Measurements from ENCODE around the gene SEC14L1.

SEC14L1 gene

DNA sequence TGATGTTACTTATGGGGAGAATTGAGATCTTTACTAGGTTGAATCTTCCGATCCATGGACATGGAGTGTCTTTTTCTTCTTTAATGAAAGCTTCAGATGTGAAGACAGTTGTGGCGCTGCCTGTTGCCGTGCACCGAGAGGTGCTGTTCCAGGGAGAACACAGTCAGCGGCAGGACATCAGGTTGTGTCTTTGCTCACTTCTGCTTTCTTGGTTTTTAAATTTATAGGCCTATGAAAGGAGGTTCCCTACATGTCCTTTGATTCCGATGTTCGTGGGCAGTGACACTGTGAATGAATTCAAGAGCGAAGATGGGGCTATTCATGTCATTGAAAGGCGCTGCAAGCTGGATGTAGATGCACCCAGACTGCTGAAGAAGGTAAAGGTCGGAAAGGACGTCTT lies 49.8 kb downstream of the SEC14L1 start:
- TF ChIP-seq, protein P1, sequence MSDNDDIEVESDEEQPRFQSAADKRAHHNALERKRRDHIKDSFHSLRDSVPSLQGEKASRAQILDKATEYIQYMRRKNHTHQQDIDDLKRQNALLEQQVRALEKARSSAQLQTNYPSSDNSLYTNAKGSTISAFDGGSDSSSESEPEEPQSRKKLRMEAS (IDR thresholded peaks at IDR 0.05; ENCODE audit: low read depth, low read length): no peak
- TF ChIP-seq MYC (IDR thresholded peaks at IDR 0.05; ENCODE audit: low read depth, low read length) (no peak), POLR2A (IDR thresholded peaks at IDR 0.05; ENCODE audit: extremely low read depth, insufficient read length) (no peak)
- TF ChIP-seq, protein P2, sequence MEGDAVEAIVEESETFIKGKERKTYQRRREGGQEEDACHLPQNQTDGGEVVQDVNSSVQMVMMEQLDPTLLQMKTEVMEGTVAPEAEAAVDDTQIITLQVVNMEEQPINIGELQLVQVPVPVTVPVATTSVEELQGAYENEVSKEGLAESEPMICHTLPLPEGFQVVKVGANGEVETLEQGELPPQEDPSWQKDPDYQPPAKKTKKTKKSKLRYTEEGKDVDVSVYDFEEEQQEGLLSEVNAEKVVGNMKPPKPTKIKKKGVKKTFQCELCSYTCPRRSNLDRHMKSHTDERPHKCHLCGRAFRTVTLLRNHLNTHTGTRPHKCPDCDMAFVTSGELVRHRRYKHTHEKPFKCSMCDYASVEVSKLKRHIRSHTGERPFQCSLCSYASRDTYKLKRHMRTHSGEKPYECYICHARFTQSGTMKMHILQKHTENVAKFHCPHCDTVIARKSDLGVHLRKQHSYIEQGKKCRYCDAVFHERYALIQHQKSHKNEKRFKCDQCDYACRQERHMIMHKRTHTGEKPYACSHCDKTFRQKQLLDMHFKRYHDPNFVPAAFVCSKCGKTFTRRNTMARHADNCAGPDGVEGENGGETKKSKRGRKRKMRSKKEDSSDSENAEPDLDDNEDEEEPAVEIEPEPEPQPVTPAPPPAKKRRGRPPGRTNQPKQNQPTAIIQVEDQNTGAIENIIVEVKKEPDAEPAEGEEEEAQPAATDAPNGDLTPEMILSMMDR (IDR thresholded peaks at IDR 0.05; ENCODE audit: low read depth, low read length): no peak
- no peak overlapping the region for H3K4me3 ChIP-seq (ENCODE audit: low read depth, low read length)
- DNase-seq (ENCODE audit: low read depth): peak; percentile 17

DNA sequence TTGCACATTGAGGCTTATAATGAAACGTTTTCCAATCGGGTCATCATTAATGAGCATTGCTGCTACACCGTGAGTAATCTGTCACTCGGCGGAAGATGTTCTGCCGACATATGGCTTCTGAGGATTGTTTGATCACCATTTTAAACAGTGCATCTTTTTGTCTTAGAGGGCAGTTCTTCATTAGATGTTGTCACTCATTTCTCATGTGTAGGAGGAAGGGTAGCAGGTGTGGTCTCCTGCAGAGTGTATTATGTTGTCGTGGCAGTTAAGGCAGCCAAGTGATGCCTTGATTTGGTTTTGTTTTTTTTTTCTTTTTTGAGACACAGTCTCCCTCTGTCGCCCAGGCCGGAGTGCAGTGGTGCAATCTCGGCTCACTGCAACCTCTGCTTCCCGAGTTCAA lies 50.5 kb downstream of the SEC14L1 start:
- TF ChIP-seq MYC (IDR thresholded peaks at IDR 0.05; ENCODE audit: low read depth, low read length) (no peak), POLR2A (IDR thresholded peaks at IDR 0.05; ENCODE audit: extremely low read depth, insufficient read length) (no peak)
- TF ChIP-seq, protein P1 (IDR thresholded peaks at IDR 0.05; ENCODE audit: low read depth, low read length): no peak
- TF ChIP-seq, protein P2 (IDR thresholded peaks at IDR 0.05; ENCODE audit: low read depth, low read length): no peak

DNA sequence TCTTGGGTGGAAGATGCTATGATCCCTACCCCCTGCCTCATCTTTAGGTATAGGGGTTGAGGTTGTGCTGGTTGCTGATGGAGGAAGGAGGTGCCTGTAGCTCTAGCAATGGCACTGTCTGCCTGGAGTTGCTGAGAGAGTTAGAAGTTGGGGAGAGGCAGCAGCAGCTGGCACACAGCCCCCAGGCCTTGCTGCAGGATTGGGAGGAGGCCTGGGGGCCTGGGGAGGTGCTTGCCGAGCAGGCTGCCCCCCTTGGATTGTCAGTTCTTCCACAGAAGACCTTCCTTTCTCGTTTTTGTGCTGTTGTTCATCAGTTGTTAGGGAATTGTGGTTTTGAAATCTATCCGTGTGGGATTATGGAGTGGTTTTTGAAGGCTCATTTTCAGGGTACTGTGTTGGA lies 52.9 kb downstream of the SEC14L1 start:
- no peak for DNase-seq (ENCODE audit: low read depth)
- TF ChIP-seq, protein P1 (IDR thresholded peaks at IDR 0.05; ENCODE audit: low read depth, low read length): no peak
- TF ChIP-seq MYC (IDR thresholded peaks at IDR 0.05; ENCODE audit: low read depth, low read length) (no peak), POLR2A (IDR thresholded peaks at IDR 0.05; ENCODE audit: extremely low read depth, insufficient read length) (no peak)
- TF ChIP-seq, protein P2 (IDR thresholded peaks at IDR 0.05; ENCODE audit: low read depth, low read length): no peak
- no peak overlapping the region for H3K4me3 ChIP-seq (ENCODE audit: low read depth, low read length)

More for the DNA sequence above, 50.5 kb downstream of the SEC14L1 start:
- DNase-seq (ENCODE audit: low read depth): no peak
- H3K4me3 ChIP-seq (ENCODE audit: low read depth, low read length): no peak overlapping the region

DNA sequence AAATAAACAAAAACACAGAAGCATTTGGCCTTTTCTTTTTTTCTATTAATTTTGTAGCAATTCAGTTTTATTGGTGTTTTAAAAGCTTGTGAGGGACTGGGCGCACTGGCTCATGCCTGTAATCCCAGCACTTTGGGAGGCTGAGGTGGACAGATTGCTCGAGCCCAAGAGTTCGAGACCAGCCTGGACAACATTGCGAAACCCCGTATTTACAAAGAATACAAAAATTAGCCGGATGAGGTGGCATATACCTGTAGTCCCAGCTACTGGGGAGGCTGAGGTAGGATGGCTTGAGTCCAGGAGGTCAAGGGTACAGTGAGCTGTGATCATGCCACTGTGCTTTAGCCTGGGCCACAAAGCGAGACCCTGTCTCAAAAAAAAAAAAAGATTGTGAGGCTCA lies 53.4 kb downstream of the SEC14L1 start:
- TF ChIP-seq, protein P2 (IDR thresholded peaks at IDR 0.05; ENCODE audit: low read depth, low read length): no peak
- TF ChIP-seq MYC (IDR thresholded peaks at IDR 0.05; ENCODE audit: low read depth, low read length) (no peak), POLR2A (IDR thresholded peaks at IDR 0.05; ENCODE audit: extremely low read depth, insufficient read length) (no peak)
- TF ChIP-seq, protein P1 (IDR thresholded peaks at IDR 0.05; ENCODE audit: low read depth, low read length): no peak
- H3K4me3 ChIP-seq (ENCODE audit: low read depth, low read length): no peak overlapping the region
- no peak for DNase-seq (ENCODE audit: low read depth)

DNA sequence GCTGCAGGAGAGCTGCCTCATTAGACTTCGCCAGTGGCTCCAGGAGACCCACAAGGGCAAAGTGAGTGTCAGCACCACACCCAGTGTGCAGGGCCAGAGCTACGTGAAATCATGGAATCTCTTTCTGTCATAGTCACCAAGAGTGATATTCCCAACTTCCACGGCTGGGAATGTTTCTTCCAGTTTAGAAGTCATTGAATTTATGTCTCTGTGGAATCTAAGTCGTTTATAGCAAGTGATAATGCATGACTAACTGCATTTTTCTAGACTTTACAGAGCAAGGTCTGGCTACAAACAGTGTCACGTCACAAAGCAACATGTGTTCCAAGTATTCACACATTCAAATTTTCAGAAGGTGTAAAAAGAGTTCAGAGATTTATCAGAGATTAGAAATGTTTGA lies 55.5 kb downstream of the SEC14L1 start:
- TF ChIP-seq, protein P2 (IDR thresholded peaks at IDR 0.05; ENCODE audit: low read depth, low read length): no peak
- TF ChIP-seq, protein P1 (IDR thresholded peaks at IDR 0.05; ENCODE audit: low read depth, low read length): no peak
- TF ChIP-seq POLR2A (IDR thresholded peaks at IDR 0.05; ENCODE audit: extremely low read depth, insufficient read length): no peak
- no peak for TF ChIP-seq MYC (IDR thresholded peaks at IDR 0.05; ENCODE audit: low read depth, low read length)
- DNase-seq (ENCODE audit: low read depth): no peak
- H3K4me3 ChIP-seq (ENCODE audit: low read depth, low read length): no peak overlapping the region

Measured in NB4 (cell line).